SK-N-SH (cell line): ENCODE results near the gene FFAR3. TPM values are rescaled to one million over a fixed set of nuclear protein-coding genes. Genes with fewer than 3 reads are reported as not detected.

Experiments used
- CTCF ChIA-PET: fragments of 300-600, 350-600 bp; formaldehyde crosslinking; extraction: SDS; loops from one replicate; lab custom pipeline; 2021; lab: Yijun Ruan, JAX
- POLR2A ChIA-PET: fragments of 350-600 bp; sonication (Branson Sonifier 250); formaldehyde crosslinking; extraction: SDS; loops from one replicate; lab custom pipeline; 2020; ENCODE audit warnings: antibody characterized with exemption, inconsistent platforms; lab: Yijun Ruan, JAX
- DNase-seq: peaks from one replicate; pipeline ENCODE4 v3.0.0; 2012
- H2AFZ ChIP-seq: fragments of 200-600 bp; sonication (generic); 2 replicates; pipeline ENCODE4 v1.8.1; 2016; ENCODE audit warnings: antibody characterized with exemption, mild to moderate bottlenecking, low read depth
- H3F3A ChIP-seq: fragments of 200-600 bp; sonication (generic); replicated peaks from 2 replicates; pipeline ENCODE3; 2016; ENCODE audit warnings: antibody characterized with exemption, mild to moderate bottlenecking; ENCODE audit not compliant: insufficient read depth
- H3K27ac ChIP-seq, 2 experiments: fragments of 200-500 bp in 1 of 2; fragments of 200-600 bp in 1 of 2; sonication (Bioruptor generic) in 1 of 2; sonication (generic), shearing (Covaris generic) in 1 of 2; 2 replicates each; pipeline versions ENCODE4 v1.5.1 to v1.6.1; 2014 to 2016; ENCODE audit warnings: low read depth in 2 of 2, inconsistent platforms in 1 of 2, low read length in 1 of 2, mild to moderate bottlenecking in 1 of 2, mixed read lengths in 1 of 2
- H3K27me3 ChIP-seq: fragments of 200-600 bp; sonication (generic), shearing (Covaris generic); 2 replicates; pipeline ENCODE4 v1.6.1; 2016; ENCODE audit warnings: mixed run types; ENCODE audit not compliant: insufficient read depth
- H3K36me3 ChIP-seq, 2 experiments: fragments of 200-500 bp in 1 of 2; fragments of 200-600 bp in 1 of 2; sonication (Bioruptor generic) in 1 of 2; sonication (generic) in 1 of 2; replicated peaks in 1 of 2; 2 replicates each; pipeline versions ENCODE3 to v1.5.1; 2014 to 2016; ENCODE audit warnings: low read length in 1 of 2, mild to moderate bottlenecking in 1 of 2; ENCODE audit not compliant: insufficient read depth in 2 of 2, control insufficient read depth in 1 of 2
- H3K4me1 ChIP-seq, 2 experiments: fragments of 200-500 bp in 1 of 2; fragments of 200-600 bp in 1 of 2; sonication (Bioruptor generic) in 1 of 2; sonication (generic), shearing (Covaris generic) in 1 of 2; 2 replicates each; pipeline versions ENCODE4 v1.5.1 to v1.6.1; 2014 to 2016; ENCODE audit warnings: low read depth in 1 of 2, low read length in 1 of 2, mixed run types in 1 of 2; ENCODE audit not compliant: insufficient read depth in 2 of 2, control insufficient read depth in 1 of 2
- H3K4me2 ChIP-seq: fragments of 200-600 bp; sonication (generic), shearing (Covaris generic); 2 replicates; pipeline ENCODE4 v1.6.1; 2017; ENCODE audit warnings: mixed run types
- H3K4me3 ChIP-seq, 2 experiments: fragments of 200-500 bp in 1 of 2; fragments of 200-600 bp in 1 of 2; sonication (Bioruptor generic) in 1 of 2; sonication (generic), shearing (Covaris generic) in 1 of 2; 2 replicates each; pipeline versions ENCODE4 v1.5.1 to v1.8.1; 2014 to 2016; ENCODE audit warnings: low read depth in 2 of 2, inconsistent platforms in 1 of 2, low read length in 1 of 2, mild to moderate bottlenecking in 1 of 2, mixed read lengths in 1 of 2, moderate library complexity in 1 of 2
- H3K79me2 ChIP-seq: fragments of 200-600 bp; sonication (generic); 2 replicates; pipeline ENCODE4 v1.8.1; 2017; ENCODE audit warnings: mild to moderate bottlenecking; ENCODE audit not compliant: insufficient read depth
- H3K9ac ChIP-seq: fragments of 200-600 bp; sonication (generic); 2 replicates; pipeline ENCODE4 v1.6.1; 2017; ENCODE audit warnings: mixed run types
- H3K9me2 ChIP-seq: fragments of 200-600 bp; sonication (generic); 2 replicates; pipeline ENCODE4 v1.6.1; 2017; ENCODE audit warnings: mixed run types
- H3K9me3 ChIP-seq: fragments of 200-600 bp; sonication (generic); 2 replicates; pipeline ENCODE4 v1.6.1; 2017; ENCODE audit warnings: mixed run types, mild to moderate bottlenecking, moderate library complexity
- H4K20me1 ChIP-seq: fragments of 200-600 bp; sonication (generic); 2 replicates; pipeline ENCODE4 v1.6.1; 2017; ENCODE audit warnings: mild to moderate bottlenecking, mixed run types; ENCODE audit not compliant: insufficient read depth
- FOSL2 ChIP-seq: IDR thresholded peaks from 2 replicates; pipeline ENCODE4 v1.4.0; 2012; ENCODE audit warnings: low read depth, mild to moderate bottlenecking, moderate library complexity, borderline replicate concordance
- FOXM1 ChIP-seq: IDR thresholded peaks from 2 replicates; pipeline ENCODE4 v1.4.0; 2012; ENCODE audit warnings: low read depth, mild to moderate bottlenecking
- GATA2 ChIP-seq: sonication (generic); formaldehyde crosslinking; IDR thresholded peaks from 2 replicates; pipeline ENCODE4 v1.5.0; 2020; ENCODE audit warnings: mild to moderate bottlenecking, missing genetic modification reagents
- IRF3 ChIP-seq: fragments of 150-350 bp; IDR thresholded peaks from 2 replicates; pipeline ENCODE4 v1.6.1; 2016; ENCODE audit warnings: mild to moderate bottlenecking, low read depth, low read length
- MXI1 ChIP-seq: IDR thresholded peaks from 2 replicates; pipeline ENCODE4 v1.6.1; 2012; ENCODE audit warnings: mild to moderate bottlenecking, low read depth, low read length, improper control_type of control experiment
- NFIC ChIP-seq: IDR thresholded peaks from 2 replicates; pipeline ENCODE4 v1.4.0; 2012; ENCODE audit warnings: borderline replicate concordance
- NRF1 ChIP-seq: IDR thresholded peaks from 2 replicates; pipeline ENCODE4 v1.6.1; 2012; ENCODE audit warnings: low read depth, mild to moderate bottlenecking, low read length
- PBX3 ChIP-seq: IDR thresholded peaks from 2 replicates; pipeline ENCODE4; 2012
- POLR2AphosphoS5 ChIP-seq: IDR thresholded peaks from 2 replicates; pipeline ENCODE4 v1.6.1; 2012; ENCODE audit warnings: low read depth, low read length
- RAD21 ChIP-seq: IDR thresholded peaks from 2 replicates; pipeline ENCODE4 v1.6.1; 2012; ENCODE audit warnings: mild to moderate bottlenecking, low read length
- RFX5 ChIP-seq: IDR thresholded peaks from 2 replicates; pipeline ENCODE4 v1.6.1; 2012; ENCODE audit warnings: mild to moderate bottlenecking, improper control_type of control experiment, low read length
- SIN3A ChIP-seq: IDR thresholded peaks from 2 replicates; pipeline ENCODE4 v1.6.1; 2012; ENCODE audit warnings: low read depth, mild to moderate bottlenecking, low read length, moderate library complexity, borderline replicate concordance
- TCF12 ChIP-seq: IDR thresholded peaks from 2 replicates; pipeline ENCODE4 v1.4.0; 2012
- TEAD4 ChIP-seq: IDR thresholded peaks from 2 replicates; pipeline ENCODE4 v1.4.0; 2012; ENCODE audit warnings: mild to moderate bottlenecking, borderline replicate concordance; ENCODE audit not compliant: insufficient read depth
- USF1 ChIP-seq: IDR thresholded peaks from 2 replicates; pipeline ENCODE4 v1.4.0; 2012; ENCODE audit warnings: low read depth, borderline replicate concordance
- WGBS: methylation state at CpG from one replicate; pipeline ENCODE4 v1.1.6; 2017; ENCODE audit warnings: low lambda C conversion rate; 5-methylcytosine and 5-hydroxymethylcytosine counted together
- polyA plus RNA-seq, 3 experiments: library from polyadenylated mRNA; depleted of rRNA; stranded (reverse); fragments of >200 nt; gene quantifications; 2 replicates each; pipeline ENCODE4 v1.2.3, GENCODE V29; 2012

FFAR3 gene
- polyA plus RNA-seq, 1 of the 3 experiments (the other 2 are of a cell fraction), result not detected

GRCh38 chr19:35388277-35389054, 30.2 kb downstream of the FFAR3 start:
- H4K20me1 ChIP-seq, result no peaks in the 10 kb centered on the region
- H3K4me1 ChIP-seq, result no peaks in the 10 kb centered on the region
- CTCF ChIA-PET, result interaction anchor here (1.0 to 1.6 kb wide), 2 partner anchors 36 to 122 kb away, joined by 3 to 4 read pairs; no protein-coding TSS in a partner anchor
- 20% methylated on average over 6 of the region's 6 CpGs for WGBS
- no peak overlapping the region for H3K9ac ChIP-seq
- H3F3A ChIP-seq, result no peaks in the 10 kb centered on the region
- DNase-seq, result no peak
- no peak for TF ChIP-seq RFX5
- TF ChIP-seq USF1, result no peak
- TF ChIP-seq MXI1, result no peak
- no peak for TF ChIP-seq IRF3
- TF ChIP-seq NRF1, result no peak
- no peak for TF ChIP-seq FOXM1
- TF ChIP-seq PBX3, result no peak
- no peak for TF ChIP-seq TEAD4
- no peak for TF ChIP-seq FOSL2
- TF ChIP-seq SIN3A, result no peak
- TF ChIP-seq POLR2AphosphoS5, result no peak
- TF ChIP-seq GATA2 (CRISPR knock-in tag), result no peak
- TF ChIP-seq TCF12, result no peak
- no peak for TF ChIP-seq NFIC
- TF ChIP-seq RAD21, result no peak
- TF ChIP-seq, all 33 proteins: peak for 0
- Histone ChIP-seq H3K9me2 (no peaks in the 10 kb centered on the region), H3K36me3 (no peaks in the 10 kb centered on the region), H3K27me3 (no peaks in the 10 kb centered on the region), H3K4me2 (no peak overlapping the region), H3K4me3 (no peak overlapping the region), H2AFZ (no peak overlapping the region), H3K9me3 (peaks cover 13% of the 10 kb centered on the region; the same call in 1 of the 2 replicates), H3K79me2 (no peaks in the 10 kb centered on the region), H3K27ac (no peak overlapping the region)
- POLR2A ChIA-PET, result no interaction called here
